ENCODE data around the gene CDH23. TPM values are rescaled to one million over a fixed set of nuclear protein-coding genes. Genes with fewer than 3 reads are reported as not detected.

Gene CDH23
- total and polyA plus RNA-seq, 2 of the 8 experiments (the other 6 are each of a cell fraction or from before 2014, with no cell fraction given) = 1.9 to 4.9 TPM

DNA sequence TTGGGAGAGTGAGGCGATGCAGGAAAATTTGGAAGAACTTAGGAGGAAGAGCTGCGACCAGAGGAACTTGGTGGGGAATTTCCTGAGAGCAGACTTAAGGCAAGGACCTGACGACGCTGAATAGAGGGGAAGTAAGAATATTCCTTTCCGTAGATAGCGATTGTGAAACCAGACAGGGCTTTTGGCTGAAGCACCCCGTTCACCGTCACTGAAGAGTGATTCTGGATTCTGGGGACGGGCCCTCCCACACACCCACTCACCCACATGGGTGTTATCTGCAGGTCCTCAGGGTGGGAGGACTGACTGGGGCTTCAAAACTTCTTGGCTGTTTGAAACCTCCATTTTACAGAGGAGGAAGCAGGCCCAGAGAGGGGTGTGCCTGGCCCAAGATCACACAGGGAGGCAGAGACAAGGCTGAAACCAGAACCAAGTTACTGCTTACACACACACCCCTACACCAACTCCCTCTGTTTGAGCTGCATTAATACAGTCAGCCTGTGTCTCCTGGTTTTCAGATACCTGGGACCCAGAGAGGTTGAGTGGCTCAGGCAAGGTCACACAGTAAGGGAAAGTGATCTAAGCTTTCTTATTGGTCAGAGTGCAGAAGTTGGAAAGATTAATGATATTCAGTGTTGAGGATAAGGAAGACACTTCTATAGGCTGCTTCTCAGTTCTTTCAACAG is 37.2 kb upstream of the CDH23 start:
- H3K14ac ChIP-seq (ENCODE audit: insufficient read length) = no peak overlapping the region
- no peak overlapping the region for H2BK12ac ChIP-seq (ENCODE audit: low read depth, low read length)
- H3K18ac ChIP-seq (ENCODE audit: extremely low read depth, low read length) = no peak overlapping the region
- no peak overlapping the region for H3K9ac ChIP-seq (replicated peaks in 1 of 4; ENCODE audit: extremely low read depth in 1 of 4, low read depth in 3 of 4, low read length in 3 of 4)
- WGBS, 2 experiments (ENCODE audit: extremely low coverage in 1 of 2, insufficient coverage in 1 of 2, insufficient read length in 1 of 2, insufficient replicate concordance in 2 of 2, low coverage in 1 of 2, low lambda C conversion rate in 2 of 2, missing lambda C conversion rate in 1 of 2) = 74% methylated on average over 9 of the region's 9 CpGs; no CpG with 5 or more reads in 1 of the 2 experiments
- no peak overlapping the region for H4K91ac ChIP-seq (replicated peaks; ENCODE audit: insufficient read length, low read length)
- H3K36me3 ChIP-seq (ENCODE audit: control insufficient read depth in 2 of 4, insufficient read depth in 4 of 4, low read length in 3 of 4) = peaks cover 2 to 12% (median 6%) of the 10 kb centered on the region in 4 experiments; a peak in 6 of 8 replicates
- H3K4me3 ChIP-seq (ENCODE audit: extremely low read depth in 1 of 4, insufficient read depth in 2 of 4, low read depth in 3 of 4, low read length in 4 of 4) = no peak overlapping the region
- no peak overlapping the region for H2BK20ac ChIP-seq (ENCODE audit: low read length)
- no peak overlapping the region for H3K23ac ChIP-seq (ENCODE audit: insufficient read length)
- H4K8ac ChIP-seq (ENCODE audit: extremely low read depth, insufficient read depth, low read length) = no peak overlapping the region
- no peak overlapping the region for H3K27ac ChIP-seq (ENCODE audit: low read depth, low read length)
- no peak overlapping the region for H2BK15ac ChIP-seq (ENCODE audit: low read length)
- DNase-seq (ENCODE audit: low read depth in 1 of 2, low spot score in 2 of 2) (no peak), FAIRE-seq (no peak)
- no peak overlapping the region for H2AFZ ChIP-seq (ENCODE audit: low read length)
- no peak overlapping the region for H3K4ac ChIP-seq (replicated peaks; ENCODE audit: insufficient read length, low read depth, low read length)
- peaks cover 3 to 6% of the 10 kb centered on the region in 2 experiments for H4K20me1 ChIP-seq (replicated peaks in 1 of 2; ENCODE audit: control insufficient read depth in 1 of 2, insufficient read depth in 2 of 2, low read length in 2 of 2)
- H3K56ac ChIP-seq (replicated peaks; ENCODE audit: insufficient read length, low read depth, low read length) = no peak overlapping the region
- H2AK5ac ChIP-seq (ENCODE audit: low read depth, low read length) = no peak overlapping the region
- H3K27me3 ChIP-seq (replicated peaks in 1 of 4; ENCODE audit: control insufficient read depth in 3 of 4, extremely low read depth in 1 of 4, insufficient read depth in 3 of 4, low read length in 3 of 4) = no peaks in the 10 kb centered on the region
- POLR2A ChIA-PET (ENCODE audit: partially characterized antibody) = no interaction called here
- no peak overlapping the region for H4K5ac ChIP-seq (ENCODE audit: insufficient read length, low read depth, low read length)
- no peaks in the 10 kb centered on the region for H3K23me2 ChIP-seq (ENCODE audit: low read depth, low read length)
- no peaks in the 10 kb centered on the region for H3K79me1 ChIP-seq (ENCODE audit: low read depth, low read length)
- CTCF ChIA-PET (ENCODE audit: partially characterized antibody) = interaction anchor here (0.7 to 2.2 kb wide), 10 partner anchors 10 to 349 kb away, joined by 3 to 10 read pairs (median 4); partner anchors contain the start of gene SLC29A3
- H3K9me3 ChIP-seq (ENCODE audit: insufficient read depth in 2 of 2, low read depth in 1 of 2, low read length in 1 of 2) = no peaks in the 10 kb centered on the region
- no peak overlapping the region for H2BK5ac ChIP-seq (ENCODE audit: low read depth, low read length)
- H2BK120ac ChIP-seq (replicated peaks; ENCODE audit: low read depth, low read length) = no peak overlapping the region
- H3K79me2 ChIP-seq (ENCODE audit: control insufficient read depth in 1 of 2, insufficient read depth in 2 of 2, low read length in 2 of 2) = no peaks in the 10 kb centered on the region
- no peak overlapping the region for H3K4me2 ChIP-seq (ENCODE audit: insufficient read depth in 1 of 2, low read depth in 2 of 2, low read length in 2 of 2)
- no peaks in the 10 kb centered on the region for H3K4me1 ChIP-seq (replicated peaks in 1 of 4; ENCODE audit: control insufficient read depth in 3 of 4, insufficient read depth in 4 of 4, low read length in 3 of 4)
- TF ChIP-seq TAF1 (IDR thresholded peaks at IDR 0.05; ENCODE audit: low read depth, low read length) (no peak), SUZ12 (IDR thresholded peaks at IDR 0.05; ENCODE audit: low read length) (no peak), TEAD4 (IDR thresholded peaks at IDR 0.05; ENCODE audit: low read depth, low read length) (no peak), SP1 (IDR thresholded peaks at IDR 0.05; ENCODE audit: low read depth, low read length) (no peak), KDM4A (IDR thresholded peaks at IDR 0.05; ENCODE audit: low read depth, low read length, severe bottlenecking) (no peak), RBBP5 (IDR thresholded peaks at IDR 0.05; ENCODE audit: borderline replicate concordance, low read depth, low read length) (no peak), SRF (IDR thresholded peaks at IDR 0.05; ENCODE audit: low read depth, low read length) (no peak), SP2 (IDR thresholded peaks at IDR 0.05; ENCODE audit: low read length) (no peak), TBP (IDR thresholded peaks at IDR 0.05; ENCODE audit: low read depth, low read length) (no peak), ATF2 (IDR thresholded peaks at IDR 0.05; ENCODE audit: low read length) (no peak), POLR2AphosphoS5 (IDR thresholded peaks at IDR 0.05; ENCODE audit: low read depth, low read length) (no peak)
- TF ChIP-seq, protein P1, sequence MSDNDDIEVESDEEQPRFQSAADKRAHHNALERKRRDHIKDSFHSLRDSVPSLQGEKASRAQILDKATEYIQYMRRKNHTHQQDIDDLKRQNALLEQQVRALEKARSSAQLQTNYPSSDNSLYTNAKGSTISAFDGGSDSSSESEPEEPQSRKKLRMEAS (IDR thresholded peaks at IDR 0.05) = no peak
